ENCODE data around the gene AQP9. TPM values are rescaled to one million over a fixed set of nuclear protein-coding genes. Genes with fewer than 3 reads are reported as not detected.

The AQP9 gene
- total and polyA plus RNA-seq, 8 donors: 0.30 to 6.0 (median 1.5) TPM; not detected in 1

DNA sequence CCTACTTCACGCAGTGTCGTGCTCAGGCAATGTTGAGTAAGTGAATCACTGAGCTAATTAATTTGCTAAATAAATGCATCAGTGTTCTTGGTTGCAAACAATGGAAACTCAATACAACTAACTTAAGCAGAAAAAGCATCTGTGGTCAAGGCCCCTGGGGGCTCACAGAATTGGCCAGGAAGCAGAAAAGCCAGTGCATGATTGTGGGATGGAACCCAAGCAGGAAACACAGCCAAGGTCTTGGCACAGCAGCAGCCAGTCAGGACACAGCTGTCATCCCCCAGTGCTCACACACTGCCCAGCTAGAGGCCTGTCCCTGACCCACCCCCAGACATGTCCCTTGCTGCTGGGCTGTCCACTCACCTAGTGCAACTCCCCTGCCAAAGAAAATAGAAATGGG is 85.9 kb downstream of the AQP9 start:
- DNase-seq: peak in 1 of 2 donors; percentile 42
- intact Hi-C loops (cut with DNase I; ENCODE audit: low total_unique reads): no loop called here
- Histone ChIP-seq H3K4me1 (peaks cover 4 to 8% (median 5%) of the 10 kb centered on the region in 4 donors), H3K4me3 (no peak overlapping the region), H3K27me3 (peaks cover 0 to 4% (median 0%) of the 10 kb centered on the region in 3 donors), H3K27ac (no peak overlapping the region), H3K36me3 (no peaks in the 10 kb centered on the region), H3K9me3 (peaks cover 0 to 4% (median 0%) of the 10 kb centered on the region in 4 donors)
- TF ChIP-seq EP300 (IDR thresholded peaks at IDR 0.05): no peak
- TF ChIP-seq POLR2A (IDR thresholded peaks at IDR 0.05): no peak
- TF ChIP-seq, protein P1, sequence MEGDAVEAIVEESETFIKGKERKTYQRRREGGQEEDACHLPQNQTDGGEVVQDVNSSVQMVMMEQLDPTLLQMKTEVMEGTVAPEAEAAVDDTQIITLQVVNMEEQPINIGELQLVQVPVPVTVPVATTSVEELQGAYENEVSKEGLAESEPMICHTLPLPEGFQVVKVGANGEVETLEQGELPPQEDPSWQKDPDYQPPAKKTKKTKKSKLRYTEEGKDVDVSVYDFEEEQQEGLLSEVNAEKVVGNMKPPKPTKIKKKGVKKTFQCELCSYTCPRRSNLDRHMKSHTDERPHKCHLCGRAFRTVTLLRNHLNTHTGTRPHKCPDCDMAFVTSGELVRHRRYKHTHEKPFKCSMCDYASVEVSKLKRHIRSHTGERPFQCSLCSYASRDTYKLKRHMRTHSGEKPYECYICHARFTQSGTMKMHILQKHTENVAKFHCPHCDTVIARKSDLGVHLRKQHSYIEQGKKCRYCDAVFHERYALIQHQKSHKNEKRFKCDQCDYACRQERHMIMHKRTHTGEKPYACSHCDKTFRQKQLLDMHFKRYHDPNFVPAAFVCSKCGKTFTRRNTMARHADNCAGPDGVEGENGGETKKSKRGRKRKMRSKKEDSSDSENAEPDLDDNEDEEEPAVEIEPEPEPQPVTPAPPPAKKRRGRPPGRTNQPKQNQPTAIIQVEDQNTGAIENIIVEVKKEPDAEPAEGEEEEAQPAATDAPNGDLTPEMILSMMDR (IDR thresholded peaks at IDR 0.05): no peak
- no peak for TF ChIP-seq POLR2AphosphoS5 (IDR thresholded peaks at IDR 0.05)
- WGBS, 5 donors: 66 to 91% (median 84%) methylated on average over 2 of the region's 2 CpGs

DNA sequence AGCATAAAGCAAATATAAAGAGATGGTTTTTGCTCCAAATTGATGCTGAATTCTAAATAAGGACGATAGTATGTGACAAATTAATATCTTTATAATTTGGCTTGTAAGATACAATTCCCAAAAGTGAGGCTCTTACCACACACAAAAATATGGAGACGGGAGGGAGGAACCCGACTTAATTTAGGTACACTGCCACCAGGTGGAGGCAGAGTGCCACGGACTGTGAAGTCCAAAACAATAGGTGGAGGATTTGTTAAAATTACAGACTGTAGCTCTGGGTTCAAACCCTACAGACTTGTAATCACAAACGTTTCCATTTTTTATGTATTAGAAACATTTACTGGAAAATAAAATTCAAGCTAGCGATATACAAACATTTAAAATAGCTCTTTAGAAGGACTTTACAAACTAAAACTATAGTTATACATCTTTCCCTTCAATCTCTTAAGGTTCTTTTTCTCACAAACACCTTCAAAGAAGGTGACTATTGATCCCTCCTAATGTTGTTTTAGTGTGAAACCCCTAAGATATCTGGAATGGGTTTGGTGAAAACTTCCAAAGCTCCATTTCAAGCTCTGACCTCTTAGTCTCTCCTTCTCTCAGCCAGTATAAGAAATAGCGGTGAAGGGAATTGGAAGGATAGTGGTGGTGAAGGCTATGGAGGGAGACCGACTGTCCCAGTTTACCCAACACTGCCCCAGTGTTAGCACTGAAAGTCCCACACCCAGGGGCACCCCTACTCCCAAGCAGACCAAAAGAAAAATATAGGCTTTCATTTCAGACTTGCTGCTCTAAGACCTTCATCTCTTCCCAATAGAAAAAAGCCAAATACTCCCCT is 89.7 kb downstream of the AQP9 start:
- peaks cover 4 to 14% (median 8%) of the 10 kb centered on the region in 4 donors for H3K4me1 ChIP-seq
- H3K9me3 ChIP-seq: no peaks in the 10 kb centered on the region
- H3K27ac ChIP-seq: no peak overlapping the region
- H3K27me3 ChIP-seq: peaks cover 0 to 15% (median 0%) of the 10 kb centered on the region in 3 donors
- TF ChIP-seq POLR2AphosphoS5 (IDR thresholded peaks at IDR 0.05) (no peak), POLR2A (IDR thresholded peaks at IDR 0.05) (no peak), EP300 (IDR thresholded peaks at IDR 0.05) (no peak)
- TF ChIP-seq, protein P1 (IDR thresholded peaks at IDR 0.05): peak in 5 of 7 experiments; percentile 38 to 73 (median 57)
- intact Hi-C loops (cut with DNase I; ENCODE audit: low total_unique reads): no loop called here
- WGBS, 5 donors: 41 to 46% (median 43%) methylated on average over 8 of the region's 8 CpGs
- no peak overlapping the region for H3K4me3 ChIP-seq
- no peaks in the 10 kb centered on the region for H3K36me3 ChIP-seq
- DNase-seq: peak; percentile 78 to 85

DNA sequence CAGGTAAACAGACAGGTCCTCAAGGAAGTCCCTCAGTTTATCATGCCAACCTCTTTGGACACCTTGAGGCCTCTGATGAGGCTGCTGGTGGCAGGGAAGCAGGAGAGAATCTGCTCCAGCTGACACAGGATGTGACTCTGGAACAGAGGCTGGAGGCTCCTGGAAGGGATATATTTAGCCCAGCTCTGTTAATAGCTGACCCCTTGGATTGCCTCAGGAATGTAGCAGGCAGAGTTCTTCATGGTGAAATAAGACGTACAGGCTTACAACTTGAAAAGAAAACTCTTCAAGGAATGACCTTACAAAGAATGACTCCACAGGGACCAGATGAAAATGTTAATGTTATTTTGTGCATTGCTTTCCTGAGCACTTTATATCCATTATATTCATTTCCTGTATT is 90.5 kb downstream of the AQP9 start:
- no peak for DNase-seq
- intact Hi-C loops (cut with DNase I; ENCODE audit: low total_unique reads): no loop called here
- Histone ChIP-seq H3K36me3 (no peaks in the 10 kb centered on the region), H3K27me3 (peaks cover 0 to 15% (median 0%) of the 10 kb centered on the region in 3 donors), H3K4me3 (no peak overlapping the region), H3K4me1 (peaks cover 4 to 14% (median 8%) of the 10 kb centered on the region in 4 donors), H3K27ac (no peak overlapping the region), H3K9me3 (no peaks in the 10 kb centered on the region)
- TF ChIP-seq POLR2AphosphoS5 (IDR thresholded peaks at IDR 0.05): no peak
- TF ChIP-seq, protein P1 (IDR thresholded peaks at IDR 0.05): no peak
- no peak for TF ChIP-seq POLR2A (IDR thresholded peaks at IDR 0.05)
- no peak for TF ChIP-seq EP300 (IDR thresholded peaks at IDR 0.05)
- 28 to 58% (median 50%) methylated on average over 1 of the region's 1 CpG for WGBS, 5 donors

DNA sequence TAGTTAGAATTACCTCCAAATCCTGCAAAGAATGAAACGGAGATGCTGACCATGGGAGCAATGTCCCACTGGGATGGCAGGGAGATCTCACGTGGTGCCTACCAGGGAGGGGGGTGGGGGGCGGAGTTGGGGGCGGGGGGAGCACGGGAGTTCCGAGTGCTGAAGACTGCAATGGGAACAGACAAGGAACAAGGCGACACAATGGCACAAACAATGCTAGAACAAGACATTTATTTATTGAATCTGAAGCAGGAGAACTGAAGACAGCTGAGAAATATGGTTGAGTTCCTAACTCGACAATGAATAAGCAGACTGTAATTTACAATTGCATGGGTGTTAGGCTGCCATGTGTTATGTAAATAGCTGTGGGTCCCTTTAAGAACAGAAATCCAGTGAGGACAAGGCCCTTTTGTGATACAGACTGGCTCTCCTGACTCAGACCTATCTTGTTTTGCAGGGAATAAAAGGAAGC is 91.2 kb downstream of the AQP9 start:
- Histone ChIP-seq H3K27ac (no peak overlapping the region), H3K36me3 (no peaks in the 10 kb centered on the region), H3K4me1 (peaks cover 4 to 14% (median 8%) of the 10 kb centered on the region in 4 donors), H3K9me3 (no peaks in the 10 kb centered on the region), H3K4me3 (no peak overlapping the region), H3K27me3 (peaks cover 0 to 15% (median 0%) of the 10 kb centered on the region in 3 donors)
- TF ChIP-seq POLR2AphosphoS5 (IDR thresholded peaks at IDR 0.05): no peak
- TF ChIP-seq, protein P1 (IDR thresholded peaks at IDR 0.05): no peak
- TF ChIP-seq POLR2A (IDR thresholded peaks at IDR 0.05): no peak
- TF ChIP-seq EP300 (IDR thresholded peaks at IDR 0.05): no peak
- 15 to 26% (median 17%) methylated on average over 8 of the region's 8 CpGs for WGBS, 5 donors
- DNase-seq: no peak
- intact Hi-C loops (cut with DNase I; ENCODE audit: low total_unique reads): no loop called here

Measured in stomach (tissue), 9 donors.